22Rv1 (cell line): ENCODE results near the gene CEP78.
"Not testable (repeated sequence)": the region's sequence is repeated elsewhere in the genome, so short reads cannot be mapped to it uniquely, and the experiment has no call there.

Experiments
- CTCF ChIP-seq: fragments of 450-650 bp; IDR thresholded peaks from 2 replicates; pipeline ENCODE4 v1.5.1; 2017; ENCODE audit warnings: mild to moderate bottlenecking
- ZFX ChIP-seq: fragments of 450-650 bp; IDR thresholded peaks from 2 replicates; pipeline ENCODE4 v1.6.1; 2017; ENCODE audit warnings: antibody characterized with exemption, borderline replicate concordance

GRCh38 chr9:78221841-78222240 is 14.0 kb upstream of the CEP78 start:
- TF ChIP-seq CTCF, ZFX: not testable (repeated sequence)
